ENCODE measurements around the gene AP5B1.
"Not testable (repeated sequence)": the region's sequence is repeated elsewhere in the genome, so short reads cannot be mapped to it uniquely, and the experiment has no call there.

AP5B1 gene

DNA sequence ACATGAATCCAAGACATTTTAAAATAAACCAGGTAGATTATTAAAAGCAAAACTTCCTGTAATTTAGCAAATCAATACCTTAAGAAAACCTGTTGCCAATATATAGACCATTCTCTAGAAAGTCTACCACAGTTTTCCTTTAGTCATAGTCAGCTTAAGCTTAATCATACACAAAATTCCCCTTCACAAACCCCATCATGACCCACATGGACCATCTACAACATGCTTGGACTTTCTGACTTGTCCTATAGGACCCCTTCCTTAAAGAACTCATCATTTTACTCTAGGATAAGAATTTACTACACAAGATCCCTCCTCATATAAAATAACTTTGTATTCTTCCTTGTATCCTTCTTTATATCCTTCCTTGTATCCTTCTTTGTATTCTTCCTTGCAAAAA lies 44.0 kb downstream of the AP5B1 start:
- peaks cover 4% of the 10 kb centered on the region; the same call in 1 of the 2 replicates for H3K27me3 ChIP-seq (ENCODE audit: insufficient read depth, low read length)
- no peak overlapping the region for H3K4me2 ChIP-seq (ENCODE audit: low read length)
- no peak overlapping the region for H3K4me3 ChIP-seq (ENCODE audit: low read depth, low read length, poor library complexity, severe bottlenecking)
- TF ChIP-seq EZH2 (IDR thresholded peaks at IDR 0.05; ENCODE audit: borderline replicate concordance, low read length): no peak
- TF ChIP-seq, protein P1, sequence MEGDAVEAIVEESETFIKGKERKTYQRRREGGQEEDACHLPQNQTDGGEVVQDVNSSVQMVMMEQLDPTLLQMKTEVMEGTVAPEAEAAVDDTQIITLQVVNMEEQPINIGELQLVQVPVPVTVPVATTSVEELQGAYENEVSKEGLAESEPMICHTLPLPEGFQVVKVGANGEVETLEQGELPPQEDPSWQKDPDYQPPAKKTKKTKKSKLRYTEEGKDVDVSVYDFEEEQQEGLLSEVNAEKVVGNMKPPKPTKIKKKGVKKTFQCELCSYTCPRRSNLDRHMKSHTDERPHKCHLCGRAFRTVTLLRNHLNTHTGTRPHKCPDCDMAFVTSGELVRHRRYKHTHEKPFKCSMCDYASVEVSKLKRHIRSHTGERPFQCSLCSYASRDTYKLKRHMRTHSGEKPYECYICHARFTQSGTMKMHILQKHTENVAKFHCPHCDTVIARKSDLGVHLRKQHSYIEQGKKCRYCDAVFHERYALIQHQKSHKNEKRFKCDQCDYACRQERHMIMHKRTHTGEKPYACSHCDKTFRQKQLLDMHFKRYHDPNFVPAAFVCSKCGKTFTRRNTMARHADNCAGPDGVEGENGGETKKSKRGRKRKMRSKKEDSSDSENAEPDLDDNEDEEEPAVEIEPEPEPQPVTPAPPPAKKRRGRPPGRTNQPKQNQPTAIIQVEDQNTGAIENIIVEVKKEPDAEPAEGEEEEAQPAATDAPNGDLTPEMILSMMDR (IDR thresholded peaks at IDR 0.05; ENCODE audit: low read length): no peak
- H3K79me2 ChIP-seq (ENCODE audit: insufficient read depth, low read length): no peaks in the 10 kb centered on the region
- no peaks in the 10 kb centered on the region; the same call in 1 of the 2 replicates for H3K36me3 ChIP-seq (ENCODE audit: insufficient read depth, low read length)
- H3K9me2 ChIP-seq (ENCODE audit: low read depth, low read length): no peaks in the 10 kb centered on the region
- H4K20me1 ChIP-seq (ENCODE audit: insufficient read depth, low read length): no peaks in the 10 kb centered on the region
- no peak overlapping the region for H3K9ac ChIP-seq (ENCODE audit: low read length)
- H3K27ac ChIP-seq (ENCODE audit: low read depth, low read length, poor library complexity, severe bottlenecking): no peak overlapping the region
- no peaks in the 10 kb centered on the region for H3F3A ChIP-seq (ENCODE audit: insufficient read depth, low read length)
- H3K4me1 ChIP-seq (ENCODE audit: insufficient read depth, low read length, severe bottlenecking): no peaks in the 10 kb centered on the region
- no peak overlapping the region for H2AFZ ChIP-seq (ENCODE audit: low read length)
- peaks cover 17% of the 10 kb centered on the region; the same call in 1 of the 2 replicates for H3K9me3 ChIP-seq (ENCODE audit: low read length)

DNA sequence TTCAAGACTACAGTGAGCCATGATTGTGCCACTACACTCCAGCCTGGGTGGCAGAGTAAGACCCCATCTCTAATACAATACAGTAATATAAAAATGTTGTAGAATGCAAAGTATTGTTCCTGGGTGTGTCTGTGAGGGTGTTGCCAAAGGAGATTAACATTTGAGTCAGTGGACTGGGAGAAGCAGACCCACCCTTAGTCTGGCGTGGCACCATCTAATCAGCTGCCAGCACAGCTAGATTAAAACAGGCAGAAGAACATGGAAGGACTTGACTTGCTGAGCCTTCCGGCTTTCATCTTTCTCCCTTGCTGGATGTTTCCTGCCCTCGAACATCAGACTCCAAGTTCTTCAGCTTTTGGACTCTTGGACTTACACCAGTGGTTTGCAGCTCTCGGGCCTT lies 45.7 kb downstream of the AP5B1 start:
- H2AFZ ChIP-seq (ENCODE audit: low read length); H3K27me3 ChIP-seq (ENCODE audit: insufficient read depth, low read length); H4K20me1 ChIP-seq (ENCODE audit: insufficient read depth, low read length); H3K36me3 ChIP-seq (ENCODE audit: insufficient read depth, low read length); H3K79me2 ChIP-seq (ENCODE audit: insufficient read depth, low read length); H3F3A ChIP-seq (ENCODE audit: insufficient read depth, low read length); H3K9me2 ChIP-seq (ENCODE audit: low read depth, low read length); H3K9ac ChIP-seq (ENCODE audit: low read length); H3K4me3 ChIP-seq (ENCODE audit: low read depth, low read length, poor library complexity, severe bottlenecking); H3K27ac ChIP-seq (ENCODE audit: low read depth, low read length, poor library complexity, severe bottlenecking); H3K4me2 ChIP-seq (ENCODE audit: low read length); H3K4me1 ChIP-seq (ENCODE audit: insufficient read depth, low read length, severe bottlenecking): not testable (repeated sequence)
- H3K9me3 ChIP-seq (ENCODE audit: low read length): peaks cover 17% of the 10 kb centered on the region; the same call in 1 of the 2 replicates

DNA sequence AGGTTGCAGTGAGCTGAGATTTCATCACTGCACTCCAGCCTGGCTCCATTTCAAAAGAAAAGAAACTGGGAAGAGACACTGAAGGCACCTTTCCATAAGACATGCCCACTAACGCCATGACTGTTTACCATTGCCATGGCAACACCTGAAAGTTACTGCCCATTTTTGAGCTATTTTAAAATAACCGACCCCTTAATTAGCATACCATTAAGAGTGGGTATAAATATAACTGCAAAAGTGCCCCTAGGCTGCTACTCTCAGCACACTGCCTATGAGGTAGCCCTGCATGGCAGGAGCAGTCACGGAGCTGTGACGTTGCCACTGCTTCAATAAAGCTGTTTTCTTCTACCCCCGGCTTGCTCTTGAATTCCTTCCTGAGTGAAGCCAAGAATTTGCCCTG lies 50.3 kb downstream of the AP5B1 start:
- Histone ChIP-seq H3K4me3 (ENCODE audit: low read depth, low read length, poor library complexity, severe bottlenecking) (no peak overlapping the region), H3K9ac (ENCODE audit: low read length) (no peak overlapping the region), H3K79me2 (ENCODE audit: insufficient read depth, low read length) (no peaks in the 10 kb centered on the region), H2AFZ (ENCODE audit: low read length) (no peak overlapping the region), H3K4me2 (ENCODE audit: low read length) (no peak overlapping the region), H3K27ac (ENCODE audit: low read depth, low read length, poor library complexity, severe bottlenecking) (no peak overlapping the region), H3K9me2 (ENCODE audit: low read depth, low read length) (no peaks in the 10 kb centered on the region), H3K9me3 (ENCODE audit: low read length) (no peaks in the 10 kb centered on the region), H3F3A (ENCODE audit: insufficient read depth, low read length) (no peaks in the 10 kb centered on the region), H3K36me3 (ENCODE audit: insufficient read depth, low read length) (no peaks in the 10 kb centered on the region; the same call in 1 of the 2 replicates), H4K20me1 (ENCODE audit: insufficient read depth, low read length) (no peaks in the 10 kb centered on the region), H3K27me3 (ENCODE audit: insufficient read depth, low read length) (peaks cover 9% of the 10 kb centered on the region; the same call in 1 of the 2 replicates), H3K4me1 (ENCODE audit: insufficient read depth, low read length, severe bottlenecking) (no peaks in the 10 kb centered on the region)
- no peak for TF ChIP-seq EZH2 (IDR thresholded peaks at IDR 0.05; ENCODE audit: borderline replicate concordance, low read length)
- TF ChIP-seq, protein P1 (IDR thresholded peaks at IDR 0.05; ENCODE audit: low read length): no peak

DNA sequence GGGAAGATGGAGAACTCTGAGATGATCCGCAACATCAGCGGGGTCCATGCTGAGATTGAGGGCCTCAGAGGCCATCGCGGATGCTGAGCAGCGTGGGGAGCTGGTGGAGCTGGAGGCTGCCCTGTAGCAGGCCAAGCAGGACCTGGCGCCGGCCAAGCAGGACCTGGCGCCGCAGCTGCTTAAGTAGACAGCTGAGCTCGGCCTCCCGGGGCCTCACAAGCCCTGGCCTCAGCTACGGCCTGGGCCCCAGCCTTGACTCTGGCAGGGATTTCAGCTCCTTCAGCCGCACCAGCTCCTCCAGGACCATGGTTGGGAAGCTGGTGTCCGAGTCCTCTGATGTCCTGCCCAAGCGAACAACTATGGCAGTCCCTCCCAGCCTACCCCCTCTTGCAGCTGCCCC lies 52.9 kb downstream of the AP5B1 start:
- Histone ChIP-seq H3K27ac (ENCODE audit: low read depth, low read length, poor library complexity, severe bottlenecking) (no peak overlapping the region), H3K9me2 (ENCODE audit: low read depth, low read length) (no peaks in the 10 kb centered on the region), H3K9me3 (ENCODE audit: low read length) (no peaks in the 10 kb centered on the region), H2AFZ (ENCODE audit: low read length) (no peak overlapping the region), H3F3A (ENCODE audit: insufficient read depth, low read length) (no peaks in the 10 kb centered on the region), H3K36me3 (ENCODE audit: insufficient read depth, low read length) (no peaks in the 10 kb centered on the region; the same call in 1 of the 2 replicates), H3K27me3 (ENCODE audit: insufficient read depth, low read length) (peaks cover 9% of the 10 kb centered on the region; the same call in 1 of the 2 replicates), H3K9ac (ENCODE audit: low read length) (no peak overlapping the region), H3K79me2 (ENCODE audit: insufficient read depth, low read length) (no peaks in the 10 kb centered on the region), H3K4me3 (ENCODE audit: low read depth, low read length, poor library complexity, severe bottlenecking) (no peak overlapping the region), H3K4me1 (ENCODE audit: insufficient read depth, low read length, severe bottlenecking) (no peaks in the 10 kb centered on the region), H3K4me2 (ENCODE audit: low read length) (no peak overlapping the region), H4K20me1 (ENCODE audit: insufficient read depth, low read length) (no peaks in the 10 kb centered on the region)
- no peak for TF ChIP-seq EZH2 (IDR thresholded peaks at IDR 0.05; ENCODE audit: borderline replicate concordance, low read length)
- TF ChIP-seq, protein P1 (IDR thresholded peaks at IDR 0.05; ENCODE audit: low read length): no peak

All from OCI-LY1 (cell line).